ENCODE data around the gene CACNA1B. TPM values are rescaled to one million over a fixed set of nuclear protein-coding genes. Genes with fewer than 3 reads are reported as not detected.

The CACNA1B gene
- total RNA-seq, 1 donor from 2014 or later = 3.1 TPM

GRCh38 chr9:138009016-138009802, 131.6 kb downstream of the CACNA1B start:
- Mint-ChIP-seq H3K27me3 (ENCODE audit: low read depth) (no peaks in the 10 kb centered on the region), H3K27ac (ENCODE audit: unreplicated experiment) (no peak overlapping the region), H3K9me3 (no peaks in the 10 kb centered on the region), H3K4me1 (no peaks in the 10 kb centered on the region), H3K36me3 (ENCODE audit: low read depth) (no peaks in the 10 kb centered on the region), H3K4me3 (no peak overlapping the region)
- TF ChIP-seq CTCF (conservative IDR thresholded peaks at IDR 0.05) = no peak
- DNase-seq (ENCODE audit: low read depth, low spot score) = no peak

- H3K27ac Mint-ChIP-seq (ENCODE audit: unreplicated experiment) = no peak overlapping the region
- H3K4me1 Mint-ChIP-seq = no peaks in the 10 kb centered on the region
- no peaks in the 10 kb centered on the region for H3K27me3 Mint-ChIP-seq (ENCODE audit: low read depth)
- no peaks in the 10 kb centered on the region for H3K9me3 Mint-ChIP-seq
- H3K36me3 Mint-ChIP-seq (ENCODE audit: low read depth) = no peaks in the 10 kb centered on the region
- no peak for TF ChIP-seq CTCF (conservative IDR thresholded peaks at IDR 0.05)
- no peak for DNase-seq (ENCODE audit: low read depth, low spot score)
- H3K4me3 Mint-ChIP-seq = no peak overlapping the region
Observed at GRCh38 chr9:138009803-138010690, 132.5 kb downstream of the CACNA1B start.

DNA sequence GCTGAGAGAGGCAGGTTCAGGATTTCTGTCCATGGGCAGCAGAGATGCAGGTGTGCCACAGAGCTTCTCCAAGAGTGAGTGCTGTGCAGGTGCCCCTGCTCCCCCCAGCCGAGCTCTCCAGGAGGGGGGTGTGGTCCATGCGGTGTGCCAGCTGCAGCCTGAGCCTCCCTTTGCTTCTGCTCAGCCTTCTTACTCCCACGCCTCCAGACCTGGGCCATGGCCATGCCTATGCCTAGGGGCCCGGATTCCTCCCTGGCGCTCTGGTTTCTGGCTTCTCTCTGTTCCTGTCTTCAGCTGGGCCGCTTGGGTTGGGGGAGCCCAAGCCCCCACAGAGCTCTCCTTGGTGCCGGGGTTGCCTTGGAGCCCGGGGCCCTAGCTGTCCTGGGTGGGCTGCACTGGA, 133.3 kb downstream of the CACNA1B start:
- H3K27me3 Mint-ChIP-seq (ENCODE audit: low read depth) = no peaks in the 10 kb centered on the region
- no peak for TF ChIP-seq CTCF (conservative IDR thresholded peaks at IDR 0.05)
- H3K27ac Mint-ChIP-seq (ENCODE audit: unreplicated experiment) = no peak overlapping the region
- no peak overlapping the region for H3K4me3 Mint-ChIP-seq
- H3K36me3 Mint-ChIP-seq (ENCODE audit: low read depth) = no peaks in the 10 kb centered on the region
- H3K4me1 Mint-ChIP-seq = no peaks in the 10 kb centered on the region
- no peaks in the 10 kb centered on the region for H3K9me3 Mint-ChIP-seq
- DNase-seq (ENCODE audit: low read depth, low spot score) = no peak

GRCh38 chr9:138011951-138012500, 134.4 kb downstream of the CACNA1B start:
- Mint-ChIP-seq H3K27ac (ENCODE audit: unreplicated experiment) (no peak overlapping the region), H3K4me1 (no peaks in the 10 kb centered on the region), H3K36me3 (ENCODE audit: low read depth) (no peaks in the 10 kb centered on the region), H3K27me3 (ENCODE audit: low read depth) (no peaks in the 10 kb centered on the region), H3K9me3 (no peaks in the 10 kb centered on the region), H3K4me3 (no peak overlapping the region)
- no peak for TF ChIP-seq CTCF (conservative IDR thresholded peaks at IDR 0.05)
- no peak for DNase-seq (ENCODE audit: low read depth, low spot score)

GRCh38 chr9:138013273-138013672, 135.7 kb downstream of the CACNA1B start:
- no peak overlapping the region for H3K27ac Mint-ChIP-seq (ENCODE audit: unreplicated experiment)
- TF ChIP-seq CTCF (conservative IDR thresholded peaks at IDR 0.05) = no peak
- H3K27me3 Mint-ChIP-seq (ENCODE audit: low read depth) = no peaks in the 10 kb centered on the region
- no peaks in the 10 kb centered on the region for H3K4me1 Mint-ChIP-seq
- no peak overlapping the region for H3K4me3 Mint-ChIP-seq
- no peaks in the 10 kb centered on the region for H3K9me3 Mint-ChIP-seq
- H3K36me3 Mint-ChIP-seq (ENCODE audit: low read depth) = no peaks in the 10 kb centered on the region
- DNase-seq (ENCODE audit: low read depth, low spot score) = no peak

Data from neural crest cell (in vitro differentiated cells).